HCT116 (cell line): ENCODE results near the gene AFF1. TPM values are rescaled to one million over a fixed set of nuclear protein-coding genes. Genes with fewer than 3 reads are reported as not detected.

Experiments
- ATAC-seq: fragments of 200-7000 bp; cut with Tn5 transposase; 2 replicates; pipeline ENCODE4 v1.9.1; 2020; ENCODE audit warnings: mild to moderate bottlenecking, moderate library complexity
- BruUV-seq: library from RNA; stranded (reverse); fragments of 400-500 nt; replicated peaks from 2 replicates; lab custom pipeline; 2021; lab: Mats Ljungman, UMichigan
- CTCF ChIA-PET: fragments of 300-600 bp; sonication (Branson Sonifier 250); formaldehyde crosslinking; loops from one replicate; lab custom pipeline; 2021; ENCODE audit warnings: antibody characterized with exemption; lab: Charles Lee
- POLR2A ChIA-PET: fragments of 300-600, 350-600 bp; sonication (Branson Sonifier 250); formaldehyde crosslinking; loops from one replicate; lab custom pipeline; 2021; ENCODE audit warnings: antibody characterized with exemption; lab: Charles Lee
- RAD21 ChIA-PET, 2 experiments: fragments of 300-600 bp; sonication (Branson Sonifier 250); formaldehyde crosslinking; loops; one replicate each; lab custom pipeline; 2023; ENCODE audit warnings: low total read pairs in 2 of 2; ENCODE audit not compliant: uncharacterized antibody in 2 of 2, unreplicated experiment in 2 of 2, low non-redundant PET in 1 of 2; lab: Charles Lee
- DNase-seq: peaks from one replicate; pipeline ENCODE4 v3.0.0-alpha.2; 2010; ENCODE audit warnings: low read depth, low spot score
- H2AFZ ChIP-seq: fragments of 200-600 bp; shearing (Covaris generic), sonication (generic); 2 replicates; pipeline ENCODE4 v1.6.1; 2017; ENCODE audit warnings: low read depth, mixed run types, mixed read lengths, antibody characterized with exemption, low read length; ENCODE audit not compliant: poor library complexity, severe bottlenecking
- H3K27ac ChIP-seq: 2 replicates; pipeline ENCODE4 v1.5.1; 2012; ENCODE audit warnings: low read depth, low read length
- H3K27me3 ChIP-seq: fragments of 200-600 bp; sonication (generic); 2 replicates; pipeline ENCODE4 v1.6.1; 2016; ENCODE audit warnings: mixed run types, low read length, mixed read lengths; ENCODE audit not compliant: insufficient read depth
- H3K36me3 ChIP-seq, 2 experiments: fragments of 200-500 bp in 1 of 2; fragments of 200-600 bp in 1 of 2; sonication (Bioruptor generic) in 1 of 2; sonication (generic) in 1 of 2; 2 replicates each; pipeline versions ENCODE4 v1.5.1 to v1.6.1; 2014 to 2016; ENCODE audit warnings: low read length in 2 of 2, inconsistent platforms in 1 of 2, mixed read lengths in 1 of 2, mixed run types in 1 of 2; ENCODE audit not compliant: insufficient read depth in 2 of 2, control insufficient read depth in 1 of 2
- H3K4me1 ChIP-seq, 2 experiments: fragments of 200-600 bp in 1 of 2; sonication (generic) in 1 of 2; 2 replicates each; pipeline versions ENCODE4 v1.5.1 to v1.6.1; 2012 to 2017; ENCODE audit warnings: low read length in 2 of 2, inconsistent platforms in 1 of 2, mild to moderate bottlenecking in 1 of 2, mixed read lengths in 1 of 2, mixed run types in 1 of 2, moderate library complexity in 1 of 2; ENCODE audit not compliant: insufficient read depth in 2 of 2, control insufficient read depth in 1 of 2
- H3K4me2 ChIP-seq: fragments of 200-600 bp; sonication (generic); 2 replicates; pipeline ENCODE4 v1.6.1; 2017; ENCODE audit warnings: mixed run types, low read length, mixed read lengths
- H3K4me3 ChIP-seq, 2 experiments: fragments of 200-600 bp in 1 of 2; sonication (generic) in 1 of 2; replicated peaks in 1 of 2; 2 replicates each; pipeline ENCODE4 v1.5.1; 2011 to 2016; ENCODE audit warnings: low read length in 2 of 2, control low read depth in 1 of 2, low read depth in 1 of 2, mild to moderate bottlenecking in 1 of 2, mixed read lengths in 1 of 2, mixed run types in 1 of 2
- H3K79me2 ChIP-seq: fragments of 200-600 bp; sonication (generic); 2 replicates; pipeline ENCODE4 v1.6.1; 2017; ENCODE audit warnings: mild to moderate bottlenecking, mixed run types, low read length, moderate library complexity, mixed read lengths; ENCODE audit not compliant: insufficient read depth
- H3K9ac ChIP-seq: fragments of 200-600 bp; sonication (generic); 2 replicates; pipeline ENCODE4 v1.6.1; 2016; ENCODE audit warnings: low read length, mixed read lengths
- H3K9me2 ChIP-seq: fragments of 200-600 bp; sonication (generic), shearing (Covaris generic); 2 replicates; pipeline ENCODE4 v1.6.1; 2017; ENCODE audit warnings: mixed run types, mild to moderate bottlenecking, moderate library complexity; ENCODE audit not compliant: insufficient read depth
- H3K9me3 ChIP-seq, 2 experiments: fragments of 200-500 bp in 1 of 2; fragments of 200-600 bp in 1 of 2; sonication (Bioruptor generic) in 1 of 2; sonication (generic) in 1 of 2; 2 replicates each; pipeline ENCODE4 v1.6.1; 2014 to 2017; ENCODE audit warnings: low read length in 2 of 2, mixed read lengths in 2 of 2, inconsistent platforms in 1 of 2, low read depth in 1 of 2, mild to moderate bottlenecking in 1 of 2, mixed run types in 1 of 2, moderate library complexity in 1 of 2; ENCODE audit not compliant: control insufficient read depth in 1 of 2, insufficient read depth in 1 of 2
- H4K20me1 ChIP-seq: fragments of 200-600 bp; sonication (generic), shearing (Covaris generic); 2 replicates; pipeline ENCODE4 v1.6.1; 2017; ENCODE audit warnings: mixed run types, mild to moderate bottlenecking, moderate library complexity; ENCODE audit not compliant: insufficient read depth
- CTCF ChIP-seq, 3 experiments: fragments of 200-600 bp in 1 of 3; sonication (generic) in 1 of 3; IDR thresholded peaks in 2 of 3; conservative IDR thresholded peaks in 1 of 3; 2 replicates each; pipeline ENCODE4 v1.5.1; 2012 to 2017; ENCODE audit warnings: low read depth in 2 of 3, low read length in 2 of 3, antibody characterized with exemption in 1 of 3, borderline replicate concordance in 1 of 3, control low read depth in 1 of 3, mild to moderate bottlenecking in 1 of 3, mixed read lengths in 1 of 3, mixed run types in 1 of 3, moderate library complexity in 1 of 3; ENCODE audit not compliant: insufficient read depth in 1 of 3
- EZH2phosphoT487 ChIP-seq: fragments of 200-600 bp; IDR thresholded peaks from 2 replicates; pipeline ENCODE4 v1.6.1; 2018; ENCODE audit warnings: antibody characterized with exemption, borderline replicate concordance
- FOSL1 ChIP-seq: IDR thresholded peaks from 2 replicates; pipeline ENCODE4 v1.6.1; 2012; ENCODE audit warnings: low read depth
- RAD21 ChIP-seq: IDR thresholded peaks from 2 replicates; pipeline ENCODE4 v1.6.1; 2012; ENCODE audit warnings: low read depth, mild to moderate bottlenecking
- SIN3A ChIP-seq: IDR thresholded peaks from 2 replicates; pipeline ENCODE4 v1.6.1; 2012; ENCODE audit warnings: low read depth
- YY1 ChIP-seq: IDR thresholded peaks from 2 replicates; pipeline ENCODE4 v1.6.1; 2011; ENCODE audit warnings: low read length, low read depth, moderate library complexity, mild to moderate bottlenecking; ENCODE audit not compliant: insufficient replicate concordance; ENCODE audit errors: extremely low read depth
- ZFX ChIP-seq: fragments of 450-650 bp; IDR thresholded peaks from 2 replicates; pipeline ENCODE4 v1.6.1; 2017
- intact Hi-C: fragments of 100-400 bp; cut with micrococcal nuclease; formaldehyde crosslinking; loops from 2 replicates; pipeline ENCODE4 v1.10.0; 2022
- total RNA-seq: library from RNA; stranded (reverse); gene quantifications from one replicate; pipeline ENCODE4 v1.2.1, GENCODE V29; 2021; ENCODE audit not compliant: unreplicated experiment
- TF ChIP-seq, protein P1 (sequence below): IDR thresholded peaks from 2 replicates; pipeline ENCODE4 v1.6.1; 2011; ENCODE audit warnings: mild to moderate bottlenecking, low read length, moderate library complexity; ENCODE audit not compliant: insufficient replicate concordance; ENCODE audit errors: extremely low read depth

AFF1 gene
- total RNA-seq, 1 experiment from 2014 or later, result 43.1 TPM

- intact Hi-C loops, result loop anchor here (5.0 kb wide), 1 partner anchor 316 kb away; no protein-coding TSS in a partner anchor
- no peak overlapping the region for H3K4me3 ChIP-seq
- H3K9me3 ChIP-seq, result no peaks in the 10 kb centered on the region
- no peaks in the 10 kb centered on the region for H4K20me1 ChIP-seq
- ATAC-seq, result no peak
- BruUV-seq, result no TSS peak
- TF ChIP-seq CTCF (IDR thresholded peaks at IDR 0.05 in 2 of 3, conservative IDR thresholded peaks at IDR 0.05 in 1 of 3; ENCODE audit: borderline replicate concordance in 1 of 3, insufficient read depth in 1 of 3, low read depth in 2 of 3, low read length in 2 of 3) (no peak), FOSL1 (no peak), YY1 (no peak), RAD21 (no peak)
- no peak overlapping the region for H2AFZ ChIP-seq
- H3K27me3 ChIP-seq, result no peaks in the 10 kb centered on the region
- DNase-seq, result no peak
- H3K27ac ChIP-seq, result no peak overlapping the region
- no peak overlapping the region for H3K4me2 ChIP-seq
- RAD21 ChIA-PET, result interaction anchor here in 1 of 2 experiments (1.5 kb wide), 1 partner anchor 69 kb away, joined by 3 read pairs; no protein-coding TSS in a partner anchor
- POLR2A ChIA-PET, result no interaction called here
- H3K4me1 ChIP-seq, result no peaks in the 10 kb centered on the region
- CTCF ChIA-PET, result interaction anchor here (1.4 to 5.1 kb wide), 5 partner anchors 11 to 697 kb away, joined by 4 to 31 read pairs (median 6); partner anchors contain the start of gene KLHL8
- H3K79me2 ChIP-seq, result no peaks in the 10 kb centered on the region
- no peaks in the 10 kb centered on the region for H3K9me2 ChIP-seq
- H3K36me3 ChIP-seq, result no peaks in the 10 kb centered on the region
- no peak overlapping the region for H3K9ac ChIP-seq
Observed at GRCh38 chr4:87151730-87152129, 216.9 kb downstream of the AFF1 start.

DNA sequence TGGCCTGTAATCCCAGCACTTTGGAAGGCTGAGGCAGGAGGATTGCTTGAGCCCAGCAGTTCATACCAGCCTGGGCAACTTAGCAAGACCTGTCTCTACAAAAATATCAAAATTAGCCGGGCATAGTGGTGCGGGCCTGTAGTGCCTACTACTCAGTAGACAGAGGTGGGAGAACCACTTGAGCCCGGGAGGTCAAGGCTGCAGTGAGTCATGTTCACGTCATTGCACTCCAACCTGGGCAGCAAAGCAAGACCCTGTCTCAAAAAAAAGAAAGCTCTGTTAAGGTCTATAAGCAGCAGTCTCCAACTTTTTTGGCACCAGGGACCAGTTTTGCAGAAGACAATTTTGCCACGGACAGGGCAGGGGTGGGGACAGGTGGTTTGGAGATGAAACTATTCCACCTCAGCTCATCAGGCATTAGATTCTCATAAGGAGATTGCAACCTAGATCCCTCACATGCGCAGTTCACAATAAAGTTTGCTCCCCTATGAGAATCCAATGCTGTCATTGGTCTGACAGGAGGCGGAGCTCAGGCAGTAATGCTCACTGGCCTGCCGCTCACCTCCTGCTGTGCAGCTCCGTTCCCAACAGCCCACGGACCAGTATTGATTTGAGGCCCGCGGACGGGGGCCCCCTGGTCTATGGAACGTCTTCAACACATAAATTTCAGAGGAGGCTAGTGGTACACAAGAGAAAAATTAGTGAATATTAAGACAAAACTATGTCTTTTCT is 217.7 kb downstream of the AFF1 start:
- CTCF ChIA-PET, result interaction anchor here (1.1 to 3.2 kb wide), 3 partner anchors 12 to 83 kb away, joined by 3 to 16 read pairs (median 6); partner anchors contain the start of gene KLHL8
- H3K4me3 ChIP-seq, result no peak overlapping the region
- RAD21 ChIA-PET, result no interaction called here
- H2AFZ ChIP-seq, result no peak overlapping the region
- no peak for ATAC-seq
- no peaks in the 10 kb centered on the region for H3K36me3 ChIP-seq
- H3K9ac ChIP-seq, result no peak overlapping the region
- DNase-seq, result no peak
- no peak overlapping the region for H3K4me2 ChIP-seq
- no peaks in the 10 kb centered on the region for H3K9me2 ChIP-seq
- no peaks in the 10 kb centered on the region for H3K9me3 ChIP-seq
- intact Hi-C loops, result loop anchor here (5.0 kb wide), 1 partner anchor 315 kb away; no protein-coding TSS in a partner anchor
- H4K20me1 ChIP-seq, result no peaks in the 10 kb centered on the region
- no peaks in the 10 kb centered on the region for H3K4me1 ChIP-seq
- no peaks in the 10 kb centered on the region for H3K79me2 ChIP-seq
- no peaks in the 10 kb centered on the region for H3K27me3 ChIP-seq
- BruUV-seq, result no TSS peak
- H3K27ac ChIP-seq, result no peak overlapping the region
- POLR2A ChIA-PET, result no interaction called here
- TF ChIP-seq FOSL1 (no peak), ZFX (no peak), EZH2phosphoT487 (no peak), SIN3A (no peak), CTCF (IDR thresholded peaks at IDR 0.05 in 2 of 3, conservative IDR thresholded peaks at IDR 0.05 in 1 of 3; ENCODE audit: borderline replicate concordance in 1 of 3, insufficient read depth in 1 of 3, low read depth in 2 of 3, low read length in 2 of 3) (no peak)
- TF ChIP-seq, protein P1, sequence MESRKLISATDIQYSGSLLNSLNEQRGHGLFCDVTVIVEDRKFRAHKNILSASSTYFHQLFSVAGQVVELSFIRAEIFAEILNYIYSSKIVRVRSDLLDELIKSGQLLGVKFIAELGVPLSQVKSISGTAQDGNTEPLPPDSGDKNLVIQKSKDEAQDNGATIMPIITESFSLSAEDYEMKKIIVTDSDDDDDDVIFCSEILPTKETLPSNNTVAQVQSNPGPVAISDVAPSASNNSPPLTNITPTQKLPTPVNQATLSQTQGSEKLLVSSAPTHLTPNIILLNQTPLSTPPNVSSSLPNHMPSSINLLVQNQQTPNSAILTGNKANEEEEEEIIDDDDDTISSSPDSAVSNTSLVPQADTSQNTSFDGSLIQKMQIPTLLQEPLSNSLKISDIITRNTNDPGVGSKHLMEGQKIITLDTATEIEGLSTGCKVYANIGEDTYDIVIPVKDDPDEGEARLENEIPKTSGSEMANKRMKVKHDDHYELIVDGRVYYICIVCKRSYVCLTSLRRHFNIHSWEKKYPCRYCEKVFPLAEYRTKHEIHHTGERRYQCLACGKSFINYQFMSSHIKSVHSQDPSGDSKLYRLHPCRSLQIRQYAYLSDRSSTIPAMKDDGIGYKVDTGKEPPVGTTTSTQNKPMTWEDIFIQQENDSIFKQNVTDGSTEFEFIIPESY, result no peak
